ENCODE measurements around the gene TBC1D13. TPM values are rescaled to one million over a fixed set of nuclear protein-coding genes. Genes with fewer than 3 reads are reported as not detected.

The TBC1D13 gene
- total and polyA plus RNA-seq, 10 of the 15 experiments (the other 5 are each of a cell fraction or from before 2014, with no cell fraction given), result 3.0 to 23.1 (median 16.5) TPM

- TF ChIP-seq, protein P1, sequence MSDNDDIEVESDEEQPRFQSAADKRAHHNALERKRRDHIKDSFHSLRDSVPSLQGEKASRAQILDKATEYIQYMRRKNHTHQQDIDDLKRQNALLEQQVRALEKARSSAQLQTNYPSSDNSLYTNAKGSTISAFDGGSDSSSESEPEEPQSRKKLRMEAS (IDR thresholded peaks at IDR 0.05; ENCODE audit: low read depth, low read length), result no peak
- TF ChIP-seq CHD4 (IDR thresholded peaks at IDR 0.05), result no peak
- peak in 1 of 3 experiments; percentile 9; a peak in 1 of 6 replicates for TF ChIP-seq CTCF (IDR thresholded peaks at IDR 0.05 in 2 of 3, conservative IDR thresholded peaks at IDR 0.05 in 1 of 3; ENCODE audit: control insufficient read depth in 2 of 3, extremely low read depth in 1 of 3, insufficient read depth in 1 of 3, low read depth in 3 of 3, low read length in 3 of 3)
- TF ChIP-seq IKZF1 (conservative IDR thresholded peaks at IDR 0.05), result peak; percentile 48; the same call in 1 of the 2 replicates
- TF ChIP-seq CHD1 (IDR thresholded peaks at IDR 0.05; ENCODE audit: low read depth, low read length), result no peak
- peak; percentile 42; the same call in 1 of the 2 replicates for TF ChIP-seq LARP7 (IDR thresholded peaks at IDR 0.05)
- no peak for TF ChIP-seq YBX1 (IDR thresholded peaks at IDR 0.05)
- peak; percentile 86 for TF ChIP-seq GATAD2B (conservative IDR thresholded peaks at IDR 0.05; ENCODE audit: low read depth)
- TF ChIP-seq CUX1 (IDR thresholded peaks at IDR 0.05; ENCODE audit: insufficient replicate concordance, low read depth, low read length), result no peak
- no peak for TF ChIP-seq FOXM1 (IDR thresholded peaks at IDR 0.05; ENCODE audit: low read depth, low read length)
- peak; percentile 68 for TF ChIP-seq POLR2A (IDR thresholded peaks at IDR 0.05; ENCODE audit: low read depth, low read length)
- TF ChIP-seq MXI1 (IDR thresholded peaks at IDR 0.05; ENCODE audit: low read depth, low read length), result no peak
- peak in 1 of 2 experiments; percentile 58; a peak in 2 of 4 replicates for TF ChIP-seq BHLHE40 (IDR thresholded peaks at IDR 0.05; ENCODE audit: borderline replicate concordance in 1 of 2, low read depth in 2 of 2, low read length in 1 of 2)
- TF ChIP-seq IRF4 (IDR thresholded peaks at IDR 0.05; ENCODE audit: low read depth, low read length), result no peak
- TF ChIP-seq SMC3 (IDR thresholded peaks at IDR 0.05; ENCODE audit: borderline replicate concordance, low read length), result no peak
- TF ChIP-seq JUND (IDR thresholded peaks at IDR 0.05; ENCODE audit: low read depth, low read length), result no peak
- TF ChIP-seq DPF2 (IDR thresholded peaks at IDR 0.05), result 0 out of 2 replicates have a peak, but pooled peaks have one; percentile 45
- peak in 1 of 2 experiments; percentile 11; a peak in 1 of 4 replicates for TF ChIP-seq SRF (IDR thresholded peaks at IDR 0.05; ENCODE audit: low read depth in 2 of 2, low read length in 2 of 2)
- peak; percentile 62; the same call in 1 of the 2 replicates for TF ChIP-seq BACH1 (IDR thresholded peaks at IDR 0.05; ENCODE audit: borderline replicate concordance)
- TF ChIP-seq ELK1 (IDR thresholded peaks at IDR 0.05; ENCODE audit: low read depth, low read length), result no peak
These were observed 32.0 kb downstream of the TBC1D13 start (continued) for GRCh38 chr9:128818839-128819715.
